Trophoblast cell (in vitro differentiated cells and primary cell): ENCODE results near the gene ZNF414.

Experiments used
- DNase-seq, 2 donors: peaks; one replicate each; pipeline ENCODE4 v3.0.0-alpha.2; 2016
- H2AFZ ChIP-seq: 2 replicates; pipeline ENCODE4 v1.6.1; 2013; ENCODE audit warnings: low read length, moderate library complexity, mild to moderate bottlenecking; ENCODE audit not compliant: insufficient read depth, poor library complexity
- H2AK5ac ChIP-seq: 2 replicates; pipeline ENCODE4 v1.6.1; 2013; ENCODE audit warnings: mild to moderate bottlenecking, low read length
- H2BK120ac ChIP-seq: 2 replicates; pipeline ENCODE4 v1.6.1; 2013; ENCODE audit warnings: low read length, mild to moderate bottlenecking, moderate library complexity; ENCODE audit not compliant: insufficient read depth, poor library complexity
- H2BK12ac ChIP-seq: 2 replicates; pipeline ENCODE4 v1.6.1; 2013; ENCODE audit warnings: mild to moderate bottlenecking, low read length, moderate library complexity
- H2BK5ac ChIP-seq: 2 replicates; pipeline ENCODE4 v1.6.1; 2013; ENCODE audit warnings: low read length, low read depth, moderate library complexity, mild to moderate bottlenecking; ENCODE audit not compliant: poor library complexity
- H3K14ac ChIP-seq: 2 replicates; pipeline ENCODE4 v1.6.1; 2013; ENCODE audit warnings: mild to moderate bottlenecking, low read length
- H3K18ac ChIP-seq: 2 replicates; pipeline ENCODE4 v1.6.1; 2013; ENCODE audit warnings: mild to moderate bottlenecking, low read length
- H3K23ac ChIP-seq: 2 replicates; pipeline ENCODE4 v1.6.1; 2013; ENCODE audit warnings: low read length
- H3K27ac ChIP-seq: 2 replicates; pipeline ENCODE4 v1.5.1; 2013; ENCODE audit warnings: low read depth, mild to moderate bottlenecking, inconsistent platforms, low read length, moderate library complexity
- H3K27me3 ChIP-seq: 2 replicates; pipeline ENCODE4 v1.6.1; 2013; ENCODE audit warnings: inconsistent platforms, mild to moderate bottlenecking, low read length, moderate library complexity; ENCODE audit not compliant: insufficient read depth
- H3K36me3 ChIP-seq, 2 experiments: 1 replicate in 1 of 2; 2 replicates in 1 of 2; pipeline ENCODE4 v1.6.1; 2013; ENCODE audit warnings: low read length in 2 of 2, mild to moderate bottlenecking in 2 of 2, moderate library complexity in 1 of 2; ENCODE audit not compliant: insufficient read depth in 2 of 2, control insufficient read depth in 1 of 2
- H3K4ac ChIP-seq: 2 replicates; pipeline ENCODE4 v1.6.1; 2013; ENCODE audit warnings: low read depth, mild to moderate bottlenecking, low read length, moderate library complexity
- H3K4me1 ChIP-seq, 2 experiments: 1 replicate in 1 of 2; 2 replicates in 1 of 2; pipeline ENCODE4 v1.6.1; 2013; ENCODE audit warnings: low read length in 2 of 2, mild to moderate bottlenecking in 2 of 2, moderate library complexity in 1 of 2; ENCODE audit not compliant: insufficient read depth in 2 of 2, control insufficient read depth in 1 of 2
- H3K4me2 ChIP-seq: 2 replicates; pipeline ENCODE4 v1.6.1; 2013; ENCODE audit warnings: inconsistent platforms, mild to moderate bottlenecking, low read length, moderate library complexity
- H3K4me3 ChIP-seq: 2 replicates; pipeline ENCODE4 v1.5.1; 2013; ENCODE audit warnings: mild to moderate bottlenecking, low read depth, low read length, inconsistent platforms
- H3K79me1 ChIP-seq: one replicate; pipeline ENCODE4 v1.6.1; 2013; ENCODE audit warnings: low read length
- H3K79me2 ChIP-seq: 2 replicates; pipeline ENCODE4 v1.6.1; 2013; ENCODE audit warnings: low read length, mild to moderate bottlenecking; ENCODE audit not compliant: control insufficient read depth, insufficient read depth, poor library complexity
- H3K9ac ChIP-seq: 2 replicates; pipeline ENCODE4 v1.6.1; 2013; ENCODE audit warnings: mild to moderate bottlenecking, low read length
- H3K9me3 ChIP-seq: 2 replicates; pipeline ENCODE4 v1.6.1; 2013; ENCODE audit warnings: low read depth, mild to moderate bottlenecking, control low read depth, inconsistent platforms, low read length; ENCODE audit not compliant: insufficient read depth
- H4K12ac ChIP-seq: 2 replicates; pipeline ENCODE4 v1.6.1; 2013; ENCODE audit warnings: low read depth, mild to moderate bottlenecking, low read length, moderate library complexity
- H4K8ac ChIP-seq: 2 replicates; pipeline ENCODE4 v1.6.1; 2013; ENCODE audit warnings: low read depth, mild to moderate bottlenecking, low read length, moderate library complexity
- H4K91ac ChIP-seq: one replicate; pipeline ENCODE4 v1.6.1; 2013; ENCODE audit warnings: low read depth, mild to moderate bottlenecking, low read length, moderate library complexity
- WGBS: extraction: QIAGEN DNeasy Blood & Tissue Kit; methylation state at CpG from one replicate; pipeline ENCODE4 v1.1.7; 2013; ENCODE audit warnings: missing lambda C conversion rate; ENCODE audit not compliant: insufficient read length, insufficient coverage; ENCODE audit errors: extremely low coverage; 5-methylcytosine and 5-hydroxymethylcytosine counted together

Gene ZNF414

GRCh38 chr19:8499048-8499833 lies 14.7 kb downstream of the ZNF414 start:
- H4K12ac ChIP-seq = no peak overlapping the region
- H2BK12ac ChIP-seq = no peak overlapping the region
- no CpG with 5 or more reads among the region's 41 CpGs for WGBS
- H3K27me3 ChIP-seq = no peaks in the 10 kb centered on the region
- no peaks in the 10 kb centered on the region for H3K9me3 ChIP-seq
- no peak overlapping the region for H3K9ac ChIP-seq
- H3K4ac ChIP-seq = no peak overlapping the region
- H4K91ac ChIP-seq = no peak overlapping the region
- no peak overlapping the region for H3K14ac ChIP-seq
- no peak overlapping the region for H4K8ac ChIP-seq
- H3K23ac ChIP-seq = no peak overlapping the region
- H3K27ac ChIP-seq = no peak overlapping the region
- DNase-seq = no peak
- no peak overlapping the region for H3K4me2 ChIP-seq
- no peaks in the 10 kb centered on the region for H3K4me1 ChIP-seq
- H2BK120ac ChIP-seq = no peak overlapping the region
- H3K79me1 ChIP-seq = no peaks in the 10 kb centered on the region
- no peak overlapping the region for H3K18ac ChIP-seq
- H2AK5ac ChIP-seq = no peak overlapping the region
- no peak overlapping the region for H2AFZ ChIP-seq
- H2BK5ac ChIP-seq = no peak overlapping the region
- no peaks in the 10 kb centered on the region for H3K79me2 ChIP-seq
- H3K36me3 ChIP-seq = no peaks in the 10 kb centered on the region
- no peak overlapping the region for H3K4me3 ChIP-seq

- Histone ChIP-seq H3K79me2 (no peaks in the 10 kb centered on the region), H3K18ac (no peak overlapping the region), H3K36me3 (no peaks in the 10 kb centered on the region), H3K14ac (no peak overlapping the region), H2AK5ac (no peak overlapping the region), H3K4me2 (no peak overlapping the region), H2BK5ac (no peak overlapping the region), H3K79me1 (no peaks in the 10 kb centered on the region), H3K4me3 (no peak overlapping the region), H4K12ac (no peak overlapping the region), H3K27me3 (no peaks in the 10 kb centered on the region), H4K91ac (no peak overlapping the region), H3K4me1 (no peaks in the 10 kb centered on the region), H3K23ac (no peak overlapping the region), H4K8ac (no peak overlapping the region), H2BK120ac (no peak overlapping the region), H2AFZ (no peak overlapping the region), H2BK12ac (no peak overlapping the region), H3K27ac (no peak overlapping the region), H3K4ac (no peak overlapping the region), H3K9ac (no peak overlapping the region), H3K9me3 (no peaks in the 10 kb centered on the region)
- no peak for DNase-seq
- WGBS = no CpG with 5 or more reads among the region's 22 CpGs
Measured at GRCh38 chr19:8498295-8498694, 15.7 kb downstream of the ZNF414 start.

- Histone ChIP-seq H2AFZ (no peak overlapping the region), H2BK12ac (peak overlapping the region; percentile 34), H2AK5ac (no peak overlapping the region), H4K91ac (peak overlapping the region; percentile 38), H3K36me3 (peaks cover 10 to 15% of the 10 kb centered on the region in 2 experiments), H4K8ac (peak overlapping the region; percentile 61), H3K79me1 (no peaks in the 10 kb centered on the region), H3K9me3 (peaks cover 2% of the 10 kb centered on the region), H3K14ac (peak overlapping the region; percentile 38), H3K79me2 (no peaks in the 10 kb centered on the region), H4K12ac (no peak overlapping the region), H2BK120ac (no peak overlapping the region), H3K4me3 (no peak overlapping the region), H3K4me2 (no peak overlapping the region), H3K27me3 (no peaks in the 10 kb centered on the region), H2BK5ac (no peak overlapping the region), H3K4me1 (no peaks in the 10 kb centered on the region), H3K9ac (no peak overlapping the region), H3K27ac (no peak overlapping the region), H3K4ac (no peak overlapping the region), H3K18ac (no peak overlapping the region), H3K23ac (no peak overlapping the region)
- WGBS = no CpG with 5 or more reads among the region's 7 CpGs
- no peak for DNase-seq
Measured at GRCh38 chr19:8494158-8494557, 19.8 kb downstream of the ZNF414 start.

GRCh38 chr19:8491574-8491973 lies 22.4 kb downstream of the ZNF414 start:
- no peaks in the 10 kb centered on the region for H3K4me1 ChIP-seq
- H3K18ac ChIP-seq = no peak overlapping the region
- H3K27me3 ChIP-seq = no peaks in the 10 kb centered on the region
- H3K36me3 ChIP-seq = peaks cover 34 to 39% of the 10 kb centered on the region in 2 experiments
- no peak overlapping the region for H3K4ac ChIP-seq
- no peak overlapping the region for H3K14ac ChIP-seq
- H3K9ac ChIP-seq = no peak overlapping the region
- H3K79me2 ChIP-seq = no peaks in the 10 kb centered on the region
- H2BK5ac ChIP-seq = no peak overlapping the region
- no peak overlapping the region for H3K4me2 ChIP-seq
- H2AK5ac ChIP-seq = no peak overlapping the region
- H2BK120ac ChIP-seq = no peak overlapping the region
- H4K8ac ChIP-seq = no peak overlapping the region
- no peaks in the 10 kb centered on the region for H3K79me1 ChIP-seq
- no peak overlapping the region for H4K12ac ChIP-seq
- peaks cover 2% of the 10 kb centered on the region for H3K9me3 ChIP-seq
- no peak overlapping the region for H2AFZ ChIP-seq
- no CpG with 5 or more reads among the region's 6 CpGs for WGBS
- H3K23ac ChIP-seq = no peak overlapping the region
- H3K27ac ChIP-seq = no peak overlapping the region
- no peak overlapping the region for H4K91ac ChIP-seq
- DNase-seq = no peak
- H3K4me3 ChIP-seq = no peak overlapping the region
- no peak overlapping the region for H2BK12ac ChIP-seq
